Measurements from ENCODE around the gene CRISPLD2.

CRISPLD2 gene

GRCh38 chr16:84883301-84883700 lies 63.5 kb downstream of the CRISPLD2 start:
- POLR2A ChIA-PET, result no interaction called here

GRCh38 chr16:84884246-84884595 lies 64.4 kb downstream of the CRISPLD2 start:
- no peak for DNase-seq (ENCODE audit: extremely low spot score)
- TF ChIP-seq ARNT (IDR thresholded peaks at IDR 0.05), result no peak
- POLR2A ChIA-PET, result no interaction called here
- CTCF ChIA-PET, result no interaction called here

More at GRCh38 chr16:84883301-84883700, 63.5 kb downstream of the CRISPLD2 start:
- TF ChIP-seq NFRKB (IDR thresholded peaks at IDR 0.05) (no peak), FOXA1 (IDR thresholded peaks at IDR 0.05) (no peak), CTBP1 (IDR thresholded peaks at IDR 0.05; ENCODE audit: borderline replicate concordance) (no peak), L3MBTL2 (conservative IDR thresholded peaks at IDR 0.05) (no peak), ELF4 (IDR thresholded peaks at IDR 0.05) (no peak), ARNT (IDR thresholded peaks at IDR 0.05) (no peak), BHLHE40 (IDR thresholded peaks at IDR 0.05; ENCODE audit: borderline replicate concordance) (no peak), FOXM1 (IDR thresholded peaks at IDR 0.05; ENCODE audit: borderline replicate concordance) (no peak), HDGF (IDR thresholded peaks at IDR 0.05; ENCODE audit: borderline replicate concordance) (no peak), PKNOX1 (IDR thresholded peaks at IDR 0.05) (no peak), LEF1 (IDR thresholded peaks at IDR 0.05; ENCODE audit: borderline replicate concordance) (no peak), SP1 (IDR thresholded peaks at IDR 0.05) (no peak), SUZ12 (IDR thresholded peaks at IDR 0.05) (no peak), FOXK2 (IDR thresholded peaks at IDR 0.05) (no peak), TARDBP (IDR thresholded peaks at IDR 0.05) (no peak)
- CTCF ChIA-PET, result no interaction called here
- DNase-seq (ENCODE audit: extremely low spot score), result no peak

GRCh38 chr16:84884596-84885341 lies 65.0 kb downstream of the CRISPLD2 start:
- CTCF ChIA-PET, result no interaction called here
- POLR2A ChIA-PET, result no interaction called here
- no peak for DNase-seq (ENCODE audit: extremely low spot score)
- TF ChIP-seq PKNOX1 (IDR thresholded peaks at IDR 0.05) (no peak), FOXA1 (IDR thresholded peaks at IDR 0.05) (no peak), SP1 (IDR thresholded peaks at IDR 0.05) (no peak), CTBP1 (IDR thresholded peaks at IDR 0.05; ENCODE audit: borderline replicate concordance) (no peak), SUZ12 (IDR thresholded peaks at IDR 0.05) (no peak), ELF4 (IDR thresholded peaks at IDR 0.05) (no peak), ARNT (IDR thresholded peaks at IDR 0.05) (no peak), L3MBTL2 (conservative IDR thresholded peaks at IDR 0.05) (no peak), FOXM1 (IDR thresholded peaks at IDR 0.05; ENCODE audit: borderline replicate concordance) (no peak), NFRKB (IDR thresholded peaks at IDR 0.05) (no peak), FOXK2 (IDR thresholded peaks at IDR 0.05) (no peak), BHLHE40 (IDR thresholded peaks at IDR 0.05; ENCODE audit: borderline replicate concordance) (no peak), HDGF (IDR thresholded peaks at IDR 0.05; ENCODE audit: borderline replicate concordance) (no peak), LEF1 (IDR thresholded peaks at IDR 0.05; ENCODE audit: borderline replicate concordance) (no peak), ZNF384 (IDR thresholded peaks at IDR 0.05) (no peak), TARDBP (IDR thresholded peaks at IDR 0.05) (no peak)

- no peak for TF ChIP-seq L3MBTL2 (conservative IDR thresholded peaks at IDR 0.05)
- no peak for TF ChIP-seq FOXM1 (IDR thresholded peaks at IDR 0.05; ENCODE audit: borderline replicate concordance)
- TF ChIP-seq NFRKB (IDR thresholded peaks at IDR 0.05), result no peak
- TF ChIP-seq ZNF384 (IDR thresholded peaks at IDR 0.05), result no peak
- no peak for TF ChIP-seq FOXA1 (IDR thresholded peaks at IDR 0.05)
- no peak for TF ChIP-seq PKNOX1 (IDR thresholded peaks at IDR 0.05)
- TF ChIP-seq SP1 (IDR thresholded peaks at IDR 0.05), result no peak
- TF ChIP-seq CTBP1 (IDR thresholded peaks at IDR 0.05; ENCODE audit: borderline replicate concordance), result no peak
- TF ChIP-seq HDGF (IDR thresholded peaks at IDR 0.05; ENCODE audit: borderline replicate concordance), result no peak
- no peak for TF ChIP-seq FOXK2 (IDR thresholded peaks at IDR 0.05)
- no peak for TF ChIP-seq LEF1 (IDR thresholded peaks at IDR 0.05; ENCODE audit: borderline replicate concordance)
- no peak for TF ChIP-seq BHLHE40 (IDR thresholded peaks at IDR 0.05; ENCODE audit: borderline replicate concordance)
- CTCF ChIA-PET, result no interaction called here
Measured at GRCh38 chr16:84885342-84885910, 65.6 kb downstream of the CRISPLD2 start.

GRCh38 chr16:84886497-84887090 lies 66.8 kb downstream of the CRISPLD2 start:
- ChIA-PET POLR2A (no interaction called here), CTCF (no interaction called here)
- no peak for TF ChIP-seq CTBP1 (IDR thresholded peaks at IDR 0.05; ENCODE audit: borderline replicate concordance)
- TF ChIP-seq LEF1 (IDR thresholded peaks at IDR 0.05; ENCODE audit: borderline replicate concordance), result no peak
- no peak for TF ChIP-seq SP1 (IDR thresholded peaks at IDR 0.05)
- DNase-seq (ENCODE audit: extremely low spot score), result no peak

More at GRCh38 chr16:84885342-84885910, 65.6 kb downstream of the CRISPLD2 start:
- DNase-seq (ENCODE audit: extremely low spot score), result no peak
- POLR2A ChIA-PET, result no interaction called here

- ChIA-PET CTCF (no interaction called here), POLR2A (no interaction called here)
- no peak for DNase-seq (ENCODE audit: extremely low spot score)
- TF ChIP-seq LEF1 (IDR thresholded peaks at IDR 0.05; ENCODE audit: borderline replicate concordance) (no peak), HDGF (IDR thresholded peaks at IDR 0.05; ENCODE audit: borderline replicate concordance) (no peak), FOXM1 (IDR thresholded peaks at IDR 0.05; ENCODE audit: borderline replicate concordance) (no peak), FOXK2 (IDR thresholded peaks at IDR 0.05) (no peak), ZNF384 (IDR thresholded peaks at IDR 0.05) (no peak), ARNT (IDR thresholded peaks at IDR 0.05) (no peak), PKNOX1 (IDR thresholded peaks at IDR 0.05) (no peak), BHLHE40 (IDR thresholded peaks at IDR 0.05; ENCODE audit: borderline replicate concordance) (no peak), SUZ12 (IDR thresholded peaks at IDR 0.05) (no peak)
Measured at GRCh38 chr16:84887207-84887606, 67.4 kb downstream of the CRISPLD2 start.
